ENCODE data around the gene KRABD2.

KRABD2 gene

GRCh38 chr17:8376271-8377067 is at the start of gene KRABD2:
Gene KRABD2, minus strand, starts transcription at chr17:8376704.
- peak; percentile 71 for DNase-seq (ENCODE audit: extremely low read depth, low read depth)
- TF ChIP-seq, protein P1, sequence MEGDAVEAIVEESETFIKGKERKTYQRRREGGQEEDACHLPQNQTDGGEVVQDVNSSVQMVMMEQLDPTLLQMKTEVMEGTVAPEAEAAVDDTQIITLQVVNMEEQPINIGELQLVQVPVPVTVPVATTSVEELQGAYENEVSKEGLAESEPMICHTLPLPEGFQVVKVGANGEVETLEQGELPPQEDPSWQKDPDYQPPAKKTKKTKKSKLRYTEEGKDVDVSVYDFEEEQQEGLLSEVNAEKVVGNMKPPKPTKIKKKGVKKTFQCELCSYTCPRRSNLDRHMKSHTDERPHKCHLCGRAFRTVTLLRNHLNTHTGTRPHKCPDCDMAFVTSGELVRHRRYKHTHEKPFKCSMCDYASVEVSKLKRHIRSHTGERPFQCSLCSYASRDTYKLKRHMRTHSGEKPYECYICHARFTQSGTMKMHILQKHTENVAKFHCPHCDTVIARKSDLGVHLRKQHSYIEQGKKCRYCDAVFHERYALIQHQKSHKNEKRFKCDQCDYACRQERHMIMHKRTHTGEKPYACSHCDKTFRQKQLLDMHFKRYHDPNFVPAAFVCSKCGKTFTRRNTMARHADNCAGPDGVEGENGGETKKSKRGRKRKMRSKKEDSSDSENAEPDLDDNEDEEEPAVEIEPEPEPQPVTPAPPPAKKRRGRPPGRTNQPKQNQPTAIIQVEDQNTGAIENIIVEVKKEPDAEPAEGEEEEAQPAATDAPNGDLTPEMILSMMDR (IDR thresholded peaks at IDR 0.05; ENCODE audit: low read depth, low read length), result peak; percentile 58

- DNase-seq (ENCODE audit: extremely low read depth, low read depth), result no peak
- TF ChIP-seq, protein P1 (IDR thresholded peaks at IDR 0.05; ENCODE audit: low read depth, low read length), result no peak
Measured at GRCh38 chr17:8421571-8421970, 45.1 kb upstream of the KRABD2 start.

DNA sequence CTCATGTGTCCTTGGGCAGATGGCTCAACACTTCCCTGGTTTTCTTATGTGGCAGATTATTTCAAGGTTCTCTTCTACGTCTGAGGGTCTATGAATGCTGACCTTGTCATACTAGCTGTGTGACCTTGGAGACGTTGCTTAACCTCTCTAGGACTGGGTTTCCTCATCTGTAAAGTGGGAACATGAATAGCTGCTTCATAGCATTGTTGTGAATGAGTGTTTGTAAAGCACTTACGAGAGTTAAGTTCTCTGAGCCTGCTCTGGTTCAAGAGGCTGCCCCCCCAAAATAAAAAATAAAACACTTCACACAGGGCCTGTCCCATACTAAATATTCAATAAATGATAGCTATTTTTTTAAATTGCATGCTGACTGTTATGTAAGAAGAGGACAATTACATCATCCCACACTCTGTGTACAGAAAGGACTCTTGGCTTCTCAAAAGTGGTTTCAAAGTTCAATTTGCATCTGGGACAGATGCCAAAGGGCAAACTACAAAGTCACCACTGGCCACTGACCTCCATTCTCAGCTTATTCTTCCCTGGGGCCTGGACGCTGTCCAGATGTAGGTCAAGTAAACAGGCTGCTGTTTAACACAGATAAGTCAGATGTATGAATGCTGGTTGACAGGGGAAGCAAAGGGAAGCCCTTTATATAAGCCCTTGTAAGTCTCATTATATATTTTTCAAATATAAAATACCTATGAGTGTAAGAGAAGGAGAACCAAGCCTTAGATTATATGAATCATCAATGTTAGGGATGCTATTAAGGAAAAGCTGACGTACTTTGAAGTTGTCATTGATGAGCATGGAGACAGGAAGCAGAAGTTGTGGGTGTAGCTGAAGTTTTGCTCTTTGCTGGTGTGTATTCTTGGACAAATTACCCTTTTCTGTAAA is 43.8 kb upstream of the KRABD2 start:
- DNase-seq (ENCODE audit: extremely low read depth, low read depth), result peak; percentile 40
- TF ChIP-seq, protein P1 (IDR thresholded peaks at IDR 0.05; ENCODE audit: low read depth, low read length), result no peak

DNA sequence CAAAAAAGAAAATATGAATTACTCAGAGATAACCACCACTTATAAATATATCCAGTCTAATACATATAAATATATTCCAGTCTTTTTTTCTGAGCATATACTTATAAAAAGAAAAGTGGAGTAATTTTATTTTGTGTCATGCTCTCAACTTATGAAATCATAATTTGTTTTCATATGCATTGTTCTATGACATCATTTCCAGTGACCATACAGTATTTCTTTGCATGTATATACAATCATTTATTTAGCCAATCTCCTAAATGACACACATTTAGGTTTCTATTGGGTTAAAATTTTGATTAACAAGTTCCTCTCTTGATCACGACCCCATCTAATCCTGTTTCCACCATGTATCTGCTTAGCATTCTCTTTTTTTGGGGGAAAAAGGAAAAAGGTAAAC is 42.8 kb upstream of the KRABD2 start:
- DNase-seq (ENCODE audit: extremely low read depth, low read depth), result no peak
- TF ChIP-seq, protein P1 (IDR thresholded peaks at IDR 0.05; ENCODE audit: low read depth, low read length), result no peak

GRCh38 chr17:8418471-8418870 is 42.0 kb upstream of the KRABD2 start:
- no peak for DNase-seq (ENCODE audit: extremely low read depth, low read depth)
- TF ChIP-seq, protein P1 (IDR thresholded peaks at IDR 0.05; ENCODE audit: low read depth, low read length), result no peak

DNA sequence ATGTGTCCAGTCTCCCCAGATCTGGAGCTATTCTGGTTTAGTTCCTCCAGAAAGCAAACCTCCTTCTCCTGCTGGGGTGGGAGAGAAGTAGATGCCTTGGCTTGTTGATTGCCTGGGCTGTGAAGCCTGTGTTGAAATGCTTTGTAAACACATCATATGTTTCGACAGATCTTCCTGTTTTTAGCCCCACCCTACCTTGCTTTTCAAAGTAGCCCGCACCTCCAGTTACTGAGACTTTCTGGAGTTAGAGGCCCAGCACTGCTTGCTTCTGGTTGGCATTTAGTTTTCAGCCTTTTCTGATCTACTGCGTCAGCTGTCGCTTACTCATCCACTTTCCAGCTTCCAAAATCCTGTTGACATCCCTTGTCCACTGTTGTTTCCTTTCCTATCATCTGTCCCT is 41.3 kb upstream of the KRABD2 start:
- DNase-seq (ENCODE audit: extremely low read depth, low read depth), result no peak
- TF ChIP-seq, protein P1 (IDR thresholded peaks at IDR 0.05; ENCODE audit: low read depth, low read length), result no peak

GRCh38 chr17:8413938-8414337 is 37.4 kb upstream of the KRABD2 start:
- TF ChIP-seq, protein P1 (IDR thresholded peaks at IDR 0.05; ENCODE audit: low read depth, low read length), result no peak
- no peak for DNase-seq (ENCODE audit: extremely low read depth, low read depth)
